NCI-H2107 treated with DMSO at 0.1 percent for 48 hours (cell line): Measurements from ENCODE around the gene CAMTA1.

Experiments
- DNase-seq: peaks from one replicate; lab custom pipeline; 2025; ENCODE audit not compliant: unreplicated experiment; lab: John Stamatoyannopoulos, UW

Gene CAMTA1

DNA sequence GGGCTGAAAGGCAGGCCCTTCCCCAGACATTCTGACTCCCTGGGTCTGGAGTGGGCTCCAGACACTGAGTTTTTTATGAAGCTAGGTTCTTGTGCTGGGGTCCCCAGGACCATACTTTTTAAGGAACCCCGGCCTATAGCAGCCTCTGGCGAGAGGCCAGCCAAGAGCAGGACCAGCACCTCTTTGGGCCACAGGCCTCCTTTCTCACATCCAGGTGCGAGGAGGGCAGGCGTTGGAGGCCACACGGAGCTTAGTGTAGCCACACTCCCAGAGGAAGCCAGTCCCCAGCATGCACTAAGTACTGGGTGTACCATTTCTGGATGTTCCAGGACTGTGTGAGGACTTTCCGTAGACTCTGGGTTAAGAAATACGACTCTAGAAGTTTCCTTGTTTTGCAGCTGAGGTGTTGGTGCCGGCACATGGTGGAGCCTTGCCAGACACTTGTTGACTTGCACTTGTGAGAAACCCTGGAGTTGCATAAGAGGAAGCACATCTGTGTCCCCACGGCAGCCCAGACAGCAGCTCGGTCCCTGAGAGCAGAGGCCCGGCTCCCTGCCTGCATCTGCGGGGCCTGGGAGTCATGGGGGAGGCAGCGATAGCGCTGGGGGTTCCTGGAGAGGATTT lies 863.6 kb downstream of the CAMTA1 start:
- DNase-seq = no peak

DNA sequence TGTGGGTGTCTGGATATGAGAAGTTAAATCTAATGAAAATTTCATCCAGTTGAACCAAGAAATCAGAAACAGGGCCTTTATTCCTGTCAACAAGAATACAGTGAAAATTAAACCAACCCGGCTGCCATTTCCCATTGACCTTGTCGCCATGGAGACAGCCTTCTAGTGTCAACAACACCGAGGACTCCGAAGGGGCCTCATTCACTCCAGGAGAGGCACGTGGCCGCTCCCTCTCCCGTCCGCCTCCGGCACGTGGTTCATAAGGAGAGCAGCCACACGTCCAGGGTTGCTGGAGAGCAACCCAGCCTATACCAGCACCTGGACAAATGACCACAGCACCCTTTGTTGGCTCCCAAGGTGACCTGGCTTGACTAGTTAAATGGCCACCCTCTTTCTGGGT lies 865.5 kb downstream of the CAMTA1 start:
- DNase-seq = no peak

DNA sequence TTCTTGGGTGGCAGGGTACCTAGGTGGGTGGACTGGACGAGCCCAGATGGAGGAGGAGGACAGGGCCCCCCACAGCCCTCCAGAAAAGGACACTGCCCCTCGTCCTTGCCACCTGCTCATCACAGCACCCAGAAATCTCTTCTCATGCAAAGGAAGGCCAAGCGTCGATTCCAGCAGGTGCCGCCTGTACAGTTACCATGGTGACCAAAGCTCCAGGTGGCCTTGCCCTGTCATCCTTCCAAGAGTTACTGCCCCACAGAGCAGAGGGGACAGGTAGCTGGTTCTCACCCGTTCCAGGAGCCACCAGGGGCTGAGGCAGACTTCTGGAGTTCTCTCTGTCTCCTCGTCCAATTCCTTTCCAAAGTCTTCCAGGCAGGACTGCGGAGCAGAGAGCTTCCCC lies 865.9 kb downstream of the CAMTA1 start:
- DNase-seq = no peak

DNA sequence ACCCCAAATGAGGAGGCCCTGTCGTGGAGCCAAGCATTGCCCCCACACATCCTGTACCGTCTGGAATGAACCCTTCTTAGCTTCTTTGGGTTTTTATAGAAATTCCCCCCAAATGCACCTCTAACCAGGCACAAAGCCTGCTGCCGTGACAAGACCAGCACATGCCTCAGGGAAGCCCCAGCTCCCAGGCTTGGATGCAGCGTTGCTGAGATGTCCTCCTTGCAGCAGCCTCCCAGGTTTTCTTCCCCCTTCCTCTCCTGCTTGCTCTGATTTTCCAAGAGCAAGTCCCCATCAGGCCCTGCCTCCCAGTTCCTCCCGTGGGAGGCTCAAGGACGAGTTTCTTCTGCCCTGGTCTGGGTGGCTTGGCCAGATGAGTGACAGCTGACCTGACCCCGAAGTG lies 866.8 kb downstream of the CAMTA1 start:
- no peak for DNase-seq

DNA sequence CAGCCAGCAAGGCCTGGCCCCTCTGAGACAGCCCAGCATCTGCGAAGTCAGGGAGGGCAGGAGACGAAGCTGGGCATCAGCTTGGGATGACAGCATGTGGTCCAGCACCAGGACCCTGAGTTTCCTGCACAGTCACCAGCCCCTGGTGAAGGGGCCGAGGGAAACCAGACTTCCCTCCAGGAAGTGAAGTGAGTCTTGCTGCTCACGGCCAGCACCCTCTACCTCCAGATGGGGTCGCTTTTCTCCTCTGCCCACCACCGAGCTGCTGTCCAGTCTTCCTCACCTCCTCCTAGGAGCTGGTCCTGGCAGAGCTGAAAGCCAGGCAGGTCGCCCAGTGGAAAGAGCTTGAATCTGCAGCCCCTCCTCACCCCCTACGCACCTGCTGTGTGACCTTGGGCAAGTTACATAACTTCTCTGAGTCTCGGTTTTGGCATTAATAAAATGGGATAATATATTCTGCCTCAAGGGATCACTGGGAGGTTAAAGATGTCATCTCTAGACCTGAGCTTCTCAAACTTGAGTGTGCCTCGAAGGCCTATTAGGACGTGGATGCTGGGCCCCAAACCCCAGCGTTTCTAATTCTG lies 867.4 kb downstream of the CAMTA1 start:
- no peak for DNase-seq

DNA sequence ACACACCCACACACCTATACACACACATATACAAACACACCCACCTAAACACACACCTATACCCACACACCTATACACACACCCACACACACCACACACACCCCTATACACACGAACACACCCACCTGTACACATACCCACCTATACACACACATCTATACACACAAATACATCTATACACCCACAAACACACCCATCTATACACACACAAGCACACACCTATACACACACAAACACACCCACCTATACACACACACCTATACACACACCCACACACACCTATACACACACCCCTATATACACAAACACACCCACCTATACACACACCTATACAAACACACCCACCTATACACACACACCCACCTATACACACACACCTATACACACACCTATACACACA lies 869.5 kb downstream of the CAMTA1 start:
- no peak for DNase-seq

DNA sequence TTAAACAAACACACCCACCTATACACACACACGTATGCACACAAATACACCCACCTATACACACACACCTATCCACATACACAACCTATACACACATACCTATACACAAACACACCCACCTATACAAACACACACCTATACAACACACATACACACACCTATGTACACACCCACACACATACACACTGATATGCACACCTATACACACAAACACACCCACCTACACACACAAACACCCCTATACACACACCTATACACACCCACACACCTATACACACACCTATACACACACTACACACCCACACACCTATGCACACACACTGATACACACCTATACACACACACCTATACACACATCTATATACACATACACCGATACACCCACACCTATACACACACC lies 870.1 kb downstream of the CAMTA1 start:
- DNase-seq = no peak

DNA sequence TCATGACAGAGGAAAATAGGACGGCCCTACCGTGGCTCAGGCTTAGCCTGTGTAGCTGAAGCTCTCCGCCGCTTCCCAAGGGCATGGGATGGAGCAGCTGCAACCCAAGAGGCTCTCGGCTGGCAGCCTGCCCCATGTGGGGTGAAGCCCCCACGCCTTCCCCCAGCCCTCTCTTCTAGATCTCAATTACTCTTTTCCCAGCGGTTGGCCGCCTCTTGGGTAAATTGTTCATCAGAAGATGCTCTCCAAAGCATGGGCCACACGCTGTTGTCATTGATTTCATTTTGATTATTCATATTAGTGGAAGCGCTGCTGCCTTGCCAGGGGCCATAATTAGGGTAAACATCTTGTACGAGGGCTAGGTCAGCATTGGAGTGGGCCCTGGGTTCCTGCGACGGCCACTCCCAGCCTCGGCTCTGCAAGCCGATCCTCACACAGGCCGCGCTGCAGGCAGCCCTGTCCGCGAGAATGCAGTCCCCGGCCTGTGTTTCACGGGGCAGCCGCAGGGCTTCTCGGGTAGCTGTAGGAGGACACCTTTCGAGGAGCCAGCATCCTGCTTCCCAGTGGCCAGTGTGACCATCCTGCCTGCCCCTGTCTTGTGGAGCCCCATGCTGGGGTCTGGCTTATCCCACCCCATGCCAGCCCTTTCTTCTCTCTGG lies 871.4 kb downstream of the CAMTA1 start:
- DNase-seq = no peak

DNA sequence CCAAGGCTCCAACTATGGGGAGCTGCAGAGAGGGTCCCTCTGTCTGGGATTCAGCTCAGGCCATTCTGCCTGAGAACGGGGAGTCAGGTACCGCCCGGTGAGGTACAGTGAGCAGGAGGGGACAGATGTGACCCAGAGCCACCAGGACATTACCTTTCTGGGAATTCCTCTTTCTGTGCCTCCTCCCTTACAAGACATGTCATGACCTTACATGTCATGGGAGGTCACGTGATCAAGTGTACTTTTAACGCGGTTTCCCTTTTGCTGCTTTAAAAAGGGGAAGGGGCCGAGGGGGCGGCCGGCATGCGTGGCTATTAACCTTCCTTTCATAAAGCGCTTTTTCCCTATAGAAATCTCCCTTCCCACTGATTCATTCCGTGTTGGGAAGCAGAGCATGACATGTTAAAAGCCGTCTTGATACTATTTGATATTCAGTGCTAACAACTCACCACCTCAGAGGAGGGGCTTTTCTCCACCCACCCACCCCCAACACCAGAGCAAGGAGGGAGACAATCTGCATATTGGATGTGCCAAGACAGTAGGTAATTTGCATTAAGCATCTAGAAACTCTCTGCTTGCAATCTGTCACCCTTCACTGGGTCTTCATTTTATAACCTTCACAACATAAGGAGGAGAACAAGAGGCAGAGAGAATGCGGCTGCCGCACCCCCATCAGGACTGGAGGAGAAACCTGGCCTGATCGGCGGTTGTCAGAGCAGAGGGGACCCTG lies 872.2 kb downstream of the CAMTA1 start:
- DNase-seq = no peak

DNA sequence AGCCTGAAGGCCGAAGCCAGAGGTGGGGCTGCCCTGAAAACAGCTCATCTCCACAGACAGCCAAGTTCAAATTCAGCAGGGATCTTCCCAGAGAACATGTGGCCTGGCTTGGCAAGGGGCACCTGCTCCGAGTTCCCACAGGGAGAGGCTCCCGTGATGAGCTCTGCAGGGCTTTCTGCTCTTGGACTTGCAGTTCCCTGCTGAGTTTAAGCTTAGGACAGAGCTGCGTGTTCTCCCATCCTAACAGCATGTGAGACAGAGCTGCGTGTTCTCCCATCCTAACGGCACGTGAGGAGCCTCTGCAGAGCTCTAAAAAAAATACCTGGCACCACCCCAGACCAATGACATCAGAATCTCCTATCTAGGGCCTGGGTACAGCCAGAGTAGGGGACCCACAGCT lies 872.8 kb downstream of the CAMTA1 start:
- no peak for DNase-seq

DNA sequence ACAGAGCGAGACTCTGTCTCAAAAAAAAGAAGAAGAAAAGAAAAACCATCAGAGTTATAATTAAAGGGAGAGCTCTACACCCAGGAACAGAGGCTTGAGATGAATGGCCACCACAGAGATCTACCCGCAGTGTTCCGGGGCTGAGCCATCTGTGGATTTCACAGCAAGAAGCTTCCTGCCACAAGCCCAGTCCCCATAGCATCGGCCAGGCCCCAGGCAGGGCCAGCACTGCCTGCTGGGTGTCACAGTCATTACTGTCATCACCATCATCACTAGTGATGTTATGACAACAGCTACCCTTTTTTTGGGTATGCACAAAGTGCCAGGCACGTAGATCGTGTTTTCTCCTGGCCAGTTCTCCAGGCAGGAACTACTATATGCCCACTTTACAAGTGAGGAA lies 874.3 kb downstream of the CAMTA1 start:
- DNase-seq = no peak

DNA sequence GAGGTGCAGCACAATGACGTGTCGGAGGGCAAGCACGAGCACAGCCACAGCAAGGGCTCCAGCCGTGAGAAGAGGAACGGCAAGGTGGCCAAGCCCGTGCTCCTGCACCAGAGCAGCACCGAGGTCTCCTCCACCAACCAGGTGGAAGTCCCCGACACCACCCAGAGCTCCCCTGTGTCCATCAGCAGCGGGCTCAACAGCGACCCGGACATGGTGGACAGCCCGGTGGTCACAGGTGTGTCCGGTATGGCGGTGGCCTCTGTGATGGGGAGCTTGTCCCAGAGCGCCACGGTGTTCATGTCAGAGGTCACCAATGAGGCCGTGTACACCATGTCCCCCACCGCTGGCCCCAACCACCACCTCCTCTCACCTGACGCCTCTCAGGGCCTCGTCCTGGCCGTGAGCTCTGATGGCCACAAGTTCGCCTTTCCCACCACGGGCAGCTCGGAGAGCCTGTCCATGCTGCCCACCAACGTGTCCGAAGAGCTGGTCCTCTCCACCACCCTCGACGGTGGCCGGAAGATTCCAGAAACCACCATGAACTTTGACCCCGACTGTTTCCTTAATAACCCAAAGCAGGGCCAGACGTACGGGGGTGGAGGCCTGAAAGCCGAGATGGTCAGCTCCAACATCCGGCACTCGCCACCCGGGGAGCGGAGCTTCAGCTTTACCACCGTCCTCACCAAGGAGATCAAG lies 878.3 kb downstream of the CAMTA1 start:
- no peak for DNase-seq

DNA sequence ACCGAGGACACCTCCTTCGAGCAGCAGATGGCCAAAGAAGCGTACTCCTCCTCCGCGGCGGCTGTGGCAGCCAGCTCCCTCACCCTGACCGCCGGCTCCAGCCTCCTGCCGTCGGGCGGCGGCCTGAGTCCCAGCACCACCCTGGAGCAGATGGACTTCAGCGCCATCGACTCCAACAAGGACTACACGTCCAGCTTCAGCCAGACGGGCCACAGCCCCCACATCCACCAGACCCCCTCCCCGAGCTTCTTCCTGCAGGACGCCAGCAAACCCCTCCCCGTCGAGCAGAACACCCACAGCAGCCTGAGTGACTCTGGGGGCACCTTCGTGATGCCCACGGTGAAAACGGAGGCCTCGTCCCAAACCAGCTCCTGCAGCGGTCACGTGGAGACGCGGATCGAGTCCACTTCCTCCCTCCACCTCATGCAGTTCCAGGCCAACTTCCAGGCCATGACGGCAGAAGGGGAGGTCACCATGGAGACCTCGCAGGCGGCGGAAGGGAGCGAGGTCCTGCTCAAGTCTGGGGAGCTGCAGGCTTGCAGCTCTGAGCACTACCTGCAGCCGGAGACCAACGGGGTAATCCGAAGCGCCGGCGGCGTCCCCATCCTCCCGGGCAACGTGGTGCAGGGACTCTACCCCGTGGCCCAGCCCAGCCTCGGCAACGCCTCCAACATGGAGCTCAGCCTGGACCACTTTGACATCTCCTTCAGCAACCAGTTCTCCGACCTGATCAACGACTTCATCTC lies 879.1 kb downstream of the CAMTA1 start:
- DNase-seq = no peak

DNA sequence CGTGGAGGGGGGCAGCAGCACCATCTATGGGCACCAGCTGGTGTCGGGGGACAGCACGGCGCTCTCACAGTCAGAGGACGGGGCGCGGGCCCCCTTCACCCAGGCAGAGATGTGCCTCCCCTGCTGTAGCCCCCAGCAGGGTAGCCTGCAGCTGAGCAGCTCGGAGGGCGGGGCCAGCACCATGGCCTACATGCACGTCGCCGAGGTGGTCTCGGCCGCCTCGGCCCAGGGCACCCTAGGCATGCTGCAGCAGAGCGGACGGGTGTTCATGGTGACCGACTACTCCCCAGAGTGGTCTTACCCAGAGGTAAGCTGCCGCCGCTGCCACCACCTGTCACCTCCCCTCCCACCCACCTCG lies 879.6 kb downstream of the CAMTA1 start:
- DNase-seq = no peak

DNA sequence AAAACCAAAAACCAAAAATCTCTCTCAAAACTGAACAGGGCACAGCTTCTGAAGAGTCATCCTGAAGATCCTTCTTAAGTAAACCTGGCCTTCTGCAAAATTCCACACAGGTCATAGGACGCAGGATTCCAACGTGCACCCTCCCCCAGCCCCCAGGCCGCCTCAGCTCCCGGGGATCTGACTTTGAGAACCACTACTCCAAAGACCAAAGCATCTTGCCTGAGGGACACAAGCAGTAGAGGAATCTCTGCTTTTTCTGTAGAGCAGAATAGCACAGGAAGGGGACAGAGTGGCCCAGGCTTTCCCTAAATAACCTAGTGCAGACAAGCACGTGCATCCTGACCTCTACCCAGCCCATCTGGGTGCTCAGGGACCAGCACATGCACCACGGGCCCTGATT lies 881.0 kb downstream of the CAMTA1 start:
- DNase-seq = no peak

DNA sequence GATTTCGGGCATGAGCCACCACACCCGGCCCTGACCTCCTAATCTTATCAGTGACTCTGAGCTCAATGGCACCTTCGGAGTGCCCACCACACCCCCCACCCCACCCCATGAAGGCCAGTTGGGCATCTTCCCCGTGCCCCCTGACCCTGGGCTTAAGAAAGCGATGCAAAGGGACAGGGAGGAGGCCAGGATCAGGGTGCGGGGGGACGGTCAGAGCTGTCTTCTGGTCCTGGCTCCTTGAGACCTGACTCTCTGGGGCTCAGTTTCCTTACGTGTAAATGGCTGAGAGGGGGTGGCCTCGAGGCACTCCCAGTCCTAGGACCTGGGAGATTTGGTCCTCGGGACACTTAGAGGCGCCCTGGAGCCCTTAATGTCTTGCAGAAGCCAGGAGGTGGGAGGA lies 881.9 kb downstream of the CAMTA1 start:
- DNase-seq = no peak

DNA sequence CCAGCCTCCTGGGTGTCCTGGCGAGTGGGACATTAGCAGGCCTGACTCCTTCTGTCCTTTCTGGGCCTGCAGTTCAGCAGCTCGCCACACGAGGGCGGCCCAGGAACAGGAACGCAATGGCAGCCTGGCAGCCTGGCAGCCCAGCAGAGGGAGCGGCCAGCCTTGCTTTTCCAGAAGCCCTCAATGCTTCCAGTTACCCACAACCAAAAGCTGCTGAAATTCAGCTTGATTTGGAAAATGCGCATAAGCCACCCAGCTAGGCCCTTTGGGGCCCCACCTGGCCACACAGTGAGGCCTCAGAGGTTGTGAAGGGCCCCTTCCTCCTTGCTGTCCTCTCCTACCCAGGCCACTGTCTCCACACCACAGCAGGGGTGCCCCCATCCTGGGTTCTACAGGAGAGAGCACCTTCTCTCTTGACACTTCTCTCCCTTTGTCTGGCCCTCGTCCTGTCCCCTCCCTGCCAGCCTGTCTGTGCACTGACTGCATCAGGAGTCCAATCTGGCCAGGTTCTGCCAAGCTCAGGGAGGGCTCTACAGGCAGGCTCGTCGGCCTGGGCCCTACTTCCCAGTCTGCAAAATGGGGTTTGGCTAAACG lies 882.5 kb downstream of the CAMTA1 start:
- no peak for DNase-seq

DNA sequence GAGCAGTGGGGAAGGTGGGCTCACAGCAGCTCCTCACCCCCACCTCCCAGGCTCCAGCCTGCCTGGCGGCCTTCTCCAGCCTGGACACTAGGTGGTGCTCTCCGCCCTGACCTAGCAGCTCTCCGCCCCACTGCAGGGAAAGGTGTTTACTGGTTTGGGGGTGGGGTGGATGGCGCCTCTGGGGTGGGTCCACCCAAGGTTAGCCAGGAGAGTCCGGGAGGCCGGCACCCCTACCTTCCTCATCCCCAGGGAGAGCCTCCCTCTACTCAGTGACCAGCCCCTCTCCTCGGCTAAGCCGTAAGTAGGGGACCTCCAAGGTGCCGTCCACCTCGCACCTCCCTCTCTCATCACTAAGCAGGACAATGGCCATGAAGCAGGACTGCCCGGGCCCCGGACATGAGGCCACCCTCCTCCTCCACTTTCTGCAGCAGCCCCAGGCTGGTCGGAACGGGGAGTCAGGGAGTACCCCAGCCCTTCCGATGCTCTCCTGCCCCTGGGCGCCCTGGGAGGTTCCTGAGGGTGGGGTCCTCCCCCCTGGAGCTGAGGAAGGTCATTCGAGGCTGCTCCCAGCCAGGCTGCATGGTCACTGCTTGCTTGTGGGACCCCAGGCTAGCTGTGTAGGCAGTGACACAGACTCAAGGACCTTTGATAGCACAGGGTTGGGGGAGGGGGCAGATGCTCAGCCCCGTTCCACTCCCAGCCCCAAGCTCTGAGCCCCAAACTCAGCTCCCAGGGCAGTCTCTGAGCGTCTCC lies 884.5 kb downstream of the CAMTA1 start:
- no peak for DNase-seq

DNA sequence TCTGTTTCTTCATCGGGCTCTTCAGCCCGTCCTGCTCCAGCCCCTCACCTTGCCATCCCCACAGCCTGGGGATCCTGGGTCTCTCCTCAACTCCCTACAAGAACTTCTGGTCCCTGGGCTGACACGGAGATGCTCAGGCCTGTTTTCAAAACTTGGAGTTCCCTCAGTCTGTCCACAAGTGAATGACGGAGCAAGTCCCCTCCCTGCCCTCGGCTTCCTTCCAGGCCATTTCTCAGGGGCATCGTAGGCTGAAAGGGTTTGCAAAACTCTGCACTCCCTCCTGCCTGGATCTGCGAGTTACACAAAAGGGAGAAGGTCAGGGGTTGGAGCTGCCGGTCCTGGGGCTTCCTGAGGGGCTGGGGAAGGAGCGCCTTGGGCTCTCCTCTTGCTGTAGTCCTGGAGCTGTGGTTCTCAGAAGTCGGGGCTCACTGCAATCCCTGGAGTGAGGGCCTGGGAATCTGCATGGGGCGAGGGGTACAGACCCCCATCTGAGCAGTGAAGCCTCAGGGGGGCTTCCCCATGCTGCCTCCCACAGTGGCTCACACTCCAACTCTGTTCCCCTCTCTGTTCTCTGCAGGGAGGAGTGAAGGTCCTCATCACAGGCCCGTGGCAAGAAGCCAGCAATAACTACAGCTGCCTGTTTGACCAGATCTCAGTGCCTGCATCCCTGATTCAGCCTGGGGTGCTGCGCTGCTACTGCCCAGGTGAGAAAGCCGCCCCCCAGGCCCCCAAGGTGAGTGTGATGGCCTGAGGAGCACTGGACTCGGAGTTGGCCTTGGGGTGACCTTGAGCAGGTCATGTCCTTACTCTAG lies 885.3 kb downstream of the CAMTA1 start:
- DNase-seq = no peak
